Neuronal stem cell (in vitro differentiated cells): ENCODE measurements around the gene TRIM67.

Source experiments
- DNase-seq: peaks from one replicate; pipeline ENCODE4 v3.0.0-alpha.2; 2013; ENCODE audit warnings: low spot score
- H2AFZ ChIP-seq: one replicate; pipeline ENCODE4 v1.6.1; 2013; ENCODE audit warnings: mild to moderate bottlenecking, low read length, inconsistent platforms
- H2AK5ac ChIP-seq: 2 replicates; pipeline ENCODE4 v1.6.1; 2013; ENCODE audit warnings: low read depth, mild to moderate bottlenecking, inconsistent platforms, low read length, moderate library complexity, mixed read lengths
- H2BK120ac ChIP-seq: 2 replicates; pipeline ENCODE4 v1.6.1; 2013; ENCODE audit warnings: low read depth, mild to moderate bottlenecking, inconsistent platforms, low read length, moderate library complexity, mixed read lengths
- H2BK12ac ChIP-seq: one replicate; pipeline ENCODE4 v1.6.1; 2013; ENCODE audit warnings: low read length, inconsistent platforms
- H2BK15ac ChIP-seq: 2 replicates; pipeline ENCODE4 v1.6.1; 2013; ENCODE audit warnings: mild to moderate bottlenecking, low read length, inconsistent platforms, mixed read lengths
- H2BK5ac ChIP-seq: one replicate; pipeline ENCODE4 v1.6.1; 2013; ENCODE audit warnings: inconsistent platforms, mild to moderate bottlenecking, low read length, moderate library complexity
- H3K14ac ChIP-seq: one replicate; pipeline ENCODE4 v1.6.1; 2013; ENCODE audit warnings: low read length, inconsistent platforms
- H3K18ac ChIP-seq: 2 replicates; pipeline ENCODE4 v1.6.1; 2013; ENCODE audit warnings: low read length, inconsistent platforms
- H3K23ac ChIP-seq: 2 replicates; pipeline ENCODE4 v1.6.1; 2013; ENCODE audit warnings: low read depth, mild to moderate bottlenecking, mixed read lengths, low read length, inconsistent platforms; ENCODE audit not compliant: poor library complexity
- H3K27ac ChIP-seq: replicated peaks from 3 replicates; pipeline ENCODE4 v1.5.1; 2013; ENCODE audit warnings: low read length, inconsistent platforms
- H3K27me3 ChIP-seq, 3 experiments: 2 replicates each; pipeline ENCODE4 v1.6.1; 2013; ENCODE audit warnings: low read length in 3 of 3, mild to moderate bottlenecking in 2 of 3, inconsistent platforms in 1 of 3, low read depth in 1 of 3, mixed read lengths in 1 of 3, moderate library complexity in 1 of 3; ENCODE audit not compliant: control insufficient read depth in 3 of 3, insufficient read depth in 3 of 3
- H3K36me3 ChIP-seq, 2 donors: replicated peaks in 1 of 2; 2 replicates each; pipeline ENCODE4 v1.6.1; 2013; ENCODE audit warnings: low read length in 2 of 2; ENCODE audit not compliant: control insufficient read depth in 2 of 2, insufficient read depth in 2 of 2
- H3K4ac ChIP-seq: 2 replicates; pipeline ENCODE4 v1.6.1; 2013; ENCODE audit warnings: inconsistent platforms, mild to moderate bottlenecking, low read length, moderate library complexity
- H3K4me1 ChIP-seq, 2 donors: 1 replicate in 1 of 2; 2 replicates in 1 of 2; pipeline ENCODE4 v1.6.1; 2013; ENCODE audit warnings: low read length in 2 of 2, low read depth in 1 of 2; ENCODE audit not compliant: control insufficient read depth in 2 of 2, insufficient read depth in 1 of 2
- H3K4me2 ChIP-seq: one replicate; pipeline ENCODE4 v1.6.1; 2013; ENCODE audit warnings: mild to moderate bottlenecking, low read length, inconsistent platforms; ENCODE audit not compliant: insufficient read depth, poor library complexity, severe bottlenecking
- H3K4me3 ChIP-seq, 2 donors: 2 replicates each; pipeline ENCODE4 v1.5.1; 2013; ENCODE audit warnings: low read length in 2 of 2, mild to moderate bottlenecking in 2 of 2, inconsistent platforms in 1 of 2, moderate library complexity in 1 of 2
- H3K79me1 ChIP-seq: one replicate; pipeline ENCODE4 v1.6.1; 2013; ENCODE audit warnings: low read depth, mild to moderate bottlenecking, inconsistent platforms, low read length, moderate library complexity
- H3K9ac ChIP-seq: one replicate; pipeline ENCODE4 v1.6.1; 2013; ENCODE audit warnings: mild to moderate bottlenecking, low read depth, low read length, inconsistent platforms; ENCODE audit not compliant: poor library complexity
- H3K9me3 ChIP-seq, 2 donors: replicated peaks in 1 of 2; 2 replicates each; pipeline versions ENCODE3 to v1.6.1; 2013; ENCODE audit warnings: low read length in 2 of 2, mild to moderate bottlenecking in 2 of 2, inconsistent platforms in 1 of 2, low read depth in 1 of 2, mixed read lengths in 1 of 2, moderate library complexity in 1 of 2; ENCODE audit not compliant: control insufficient read depth in 2 of 2, insufficient read depth in 1 of 2
- H4K8ac ChIP-seq: one replicate; pipeline ENCODE4 v1.6.1; 2013; ENCODE audit warnings: low read depth, mild to moderate bottlenecking, inconsistent platforms, low read length, moderate library complexity
- H4K91ac ChIP-seq: one replicate; pipeline ENCODE4 v1.6.1; 2013; ENCODE audit warnings: low read length, low read depth, mild to moderate bottlenecking, inconsistent platforms; ENCODE audit not compliant: poor library complexity
- WGBS, 2 donors: extraction: QIAGEN DNeasy Blood & Tissue Kit; methylation state at CpG; one replicate each; pipeline ENCODE4 v1.1.7; 2013; ENCODE audit warnings: missing lambda C conversion rate in 2 of 2, mixed read lengths in 1 of 2; ENCODE audit not compliant: insufficient read length in 2 of 2, insufficient replicate concordance in 1 of 2; ENCODE audit errors: extremely low coverage in 2 of 2; 5-methylcytosine and 5-hydroxymethylcytosine counted together

TRIM67 gene

GRCh38 chr1:231252336-231252735 is 90.5 kb downstream of the TRIM67 start:
- DNase-seq: no peak
- Histone ChIP-seq H3K27me3 (no peaks in the 10 kb centered on the region), H4K8ac (no peak overlapping the region), H2BK5ac (no peak overlapping the region), H2BK15ac (no peak overlapping the region), H3K9me3 (peaks cover 2 to 21% of the 10 kb centered on the region in 2 donors), H3K4me3 (no peak overlapping the region), H3K23ac (no peak overlapping the region), H2BK120ac (no peak overlapping the region), H2AFZ (no peak overlapping the region), H3K79me1 (no peaks in the 10 kb centered on the region), H3K4me1 (no peaks in the 10 kb centered on the region), H3K14ac (no peak overlapping the region), H3K9ac (no peak overlapping the region), H3K18ac (no peak overlapping the region), H3K27ac (no peak overlapping the region), H4K91ac (no peak overlapping the region), H2AK5ac (no peak overlapping the region), H3K4ac (no peak overlapping the region), H2BK12ac (no peak overlapping the region), H3K36me3 (peaks cover 5 to 74% of the 10 kb centered on the region in 2 donors), H3K4me2 (no peak overlapping the region)
- no CpG with 5 or more reads among the region's 3 CpGs for WGBS, 2 donors

GRCh38 chr1:231260351-231260750 is 98.5 kb downstream of the TRIM67 start:
- Histone ChIP-seq H2BK120ac (no peak overlapping the region), H3K4me1 (no peaks in the 10 kb centered on the region), H2BK12ac (no peak overlapping the region), H2BK5ac (no peak overlapping the region), H3K9me3 (peaks cover 6 to 59% of the 10 kb centered on the region in 2 donors), H3K23ac (no peak overlapping the region), H3K27me3 (no peaks in the 10 kb centered on the region), H3K4ac (no peak overlapping the region), H3K9ac (no peak overlapping the region), H3K14ac (no peak overlapping the region), H3K27ac (no peak overlapping the region), H4K91ac (no peak overlapping the region), H3K18ac (no peak overlapping the region), H2AFZ (no peak overlapping the region), H3K4me3 (no peak overlapping the region), H3K4me2 (no peak overlapping the region), H3K36me3 (peaks cover 13 to 96% of the 10 kb centered on the region in 2 donors), H2AK5ac (no peak overlapping the region), H4K8ac (no peak overlapping the region), H3K79me1 (no peaks in the 10 kb centered on the region), H2BK15ac (no peak overlapping the region)
- DNase-seq: no peak
- no CpG with 5 or more reads among the region's 4 CpGs for WGBS, 2 donors

GRCh38 chr1:231264642-231265041 is 102.8 kb downstream of the TRIM67 start:
- Histone ChIP-seq H3K18ac (no peak overlapping the region), H2AFZ (no peak overlapping the region), H3K23ac (no peak overlapping the region), H3K79me1 (no peaks in the 10 kb centered on the region), H3K9ac (no peak overlapping the region), H2BK12ac (no peak overlapping the region), H3K14ac (no peak overlapping the region), H2BK15ac (no peak overlapping the region), H2AK5ac (no peak overlapping the region), H3K9me3 (peaks cover 3 to 26% of the 10 kb centered on the region in 2 donors), H3K4ac (no peak overlapping the region), H2BK5ac (no peak overlapping the region), H3K36me3 (peaks cover 19 to 97% of the 10 kb centered on the region in 2 donors), H3K27me3 (no peaks in the 10 kb centered on the region), H3K4me1 (no peaks in the 10 kb centered on the region), H3K4me3 (no peak overlapping the region), H3K27ac (no peak overlapping the region), H3K4me2 (no peak overlapping the region), H4K8ac (no peak overlapping the region), H4K91ac (no peak overlapping the region), H2BK120ac (no peak overlapping the region)
- no peak for DNase-seq
- no CpG with 5 or more reads among the region's 1 CpG for WGBS, 2 donors

- Histone ChIP-seq H2AK5ac (no peak overlapping the region), H3K14ac (no peak overlapping the region), H2BK15ac (no peak overlapping the region), H3K27ac (no peak overlapping the region), H3K9ac (no peak overlapping the region), H3K9me3 (peaks cover 3 to 19% of the 10 kb centered on the region in 2 donors), H2AFZ (no peak overlapping the region), H4K8ac (no peak overlapping the region), H2BK5ac (no peak overlapping the region), H3K4ac (no peak overlapping the region), H3K18ac (no peak overlapping the region), H3K79me1 (no peaks in the 10 kb centered on the region), H3K4me1 (no peaks in the 10 kb centered on the region), H2BK120ac (no peak overlapping the region), H3K23ac (no peak overlapping the region), H3K27me3 (no peaks in the 10 kb centered on the region), H3K36me3 (peaks cover 21 to 97% of the 10 kb centered on the region in 2 donors), H3K4me3 (no peak overlapping the region), H3K4me2 (no peak overlapping the region), H2BK12ac (no peak overlapping the region), H4K91ac (no peak overlapping the region)
- no peak for DNase-seq
- WGBS, 2 donors: no CpG with 5 or more reads among the region's 3 CpGs
Observed at GRCh38 chr1:231265379-231265778, 103.5 kb downstream of the TRIM67 start.
